ENCODE data around the gene NCAPG2.

The NCAPG2 gene

GRCh38 chr7:158704524-158705233 is at the start of gene NCAPG2:
Gene NCAPG2 (minus strand): TSS chr7:158704804. CDS start chr7:158701899, 2,905 bp downstream.
- peak; percentile 96 for DNase-seq

GRCh38 chr7:158753900-158754299 is 49.3 kb upstream of the NCAPG2 start:
- no peak for DNase-seq

GRCh38 chr7:158751751-158752150 is 47.1 kb upstream of the NCAPG2 start:
- no peak for DNase-seq

GRCh38 chr7:158751199-158751598 is 46.6 kb upstream of the NCAPG2 start:
- DNase-seq, result no peak

- no peak for DNase-seq
Measured at GRCh38 chr7:158750702-158751101, 46.1 kb upstream of the NCAPG2 start.

- DNase-seq, result no peak
Measured at GRCh38 chr7:158749396-158749795, 44.8 kb upstream of the NCAPG2 start.

GRCh38 chr7:158748335-158748734 is 43.7 kb upstream of the NCAPG2 start:
- no peak for DNase-seq

- DNase-seq, result no peak
Measured at GRCh38 chr7:158747408-158747807, 42.8 kb upstream of the NCAPG2 start.

- DNase-seq, result no peak
Measured at GRCh38 chr7:158746957-158747356, 42.4 kb upstream of the NCAPG2 start.

GRCh38 chr7:158745057-158745715 is 40.6 kb upstream of the NCAPG2 start:
- no peak for DNase-seq

- DNase-seq, result no peak
Measured at GRCh38 chr7:158744070-158744469, 39.5 kb upstream of the NCAPG2 start.

GRCh38 chr7:158743219-158743618 is 38.6 kb upstream of the NCAPG2 start:
- DNase-seq, result no peak

GRCh38 chr7:158742065-158742821 is 37.6 kb upstream of the NCAPG2 start:
- no peak for DNase-seq

- DNase-seq, result no peak
Measured at GRCh38 chr7:158741294-158741666, 36.7 kb upstream of the NCAPG2 start.

GRCh38 chr7:158740657-158741293 is 36.2 kb upstream of the NCAPG2 start:
- no peak for DNase-seq

GRCh38 chr7:158740013-158740656 is 35.5 kb upstream of the NCAPG2 start:
- DNase-seq, result no peak

- no peak for DNase-seq
Measured at GRCh38 chr7:158738841-158739240, 34.2 kb upstream of the NCAPG2 start.

GRCh38 chr7:158737064-158737695 is 32.6 kb upstream of the NCAPG2 start:
- no peak for DNase-seq

- no peak for DNase-seq
Measured at GRCh38 chr7:158735935-158736334, 31.3 kb upstream of the NCAPG2 start.

- DNase-seq, result no peak
Measured at GRCh38 chr7:158734861-158735260, 30.3 kb upstream of the NCAPG2 start.

- no peak for DNase-seq
Measured at GRCh38 chr7:158733775-158734494, 29.3 kb upstream of the NCAPG2 start.

- DNase-seq, result no peak
Measured at GRCh38 chr7:158733220-158733519, 28.6 kb upstream of the NCAPG2 start.
